ENCODE data around the gene B4GAT1.
"Not testable (repeated sequence)": the region's sequence is repeated elsewhere in the genome, so short reads cannot be mapped to it uniquely, and the experiment has no call there.

B4GAT1 gene

DNA sequence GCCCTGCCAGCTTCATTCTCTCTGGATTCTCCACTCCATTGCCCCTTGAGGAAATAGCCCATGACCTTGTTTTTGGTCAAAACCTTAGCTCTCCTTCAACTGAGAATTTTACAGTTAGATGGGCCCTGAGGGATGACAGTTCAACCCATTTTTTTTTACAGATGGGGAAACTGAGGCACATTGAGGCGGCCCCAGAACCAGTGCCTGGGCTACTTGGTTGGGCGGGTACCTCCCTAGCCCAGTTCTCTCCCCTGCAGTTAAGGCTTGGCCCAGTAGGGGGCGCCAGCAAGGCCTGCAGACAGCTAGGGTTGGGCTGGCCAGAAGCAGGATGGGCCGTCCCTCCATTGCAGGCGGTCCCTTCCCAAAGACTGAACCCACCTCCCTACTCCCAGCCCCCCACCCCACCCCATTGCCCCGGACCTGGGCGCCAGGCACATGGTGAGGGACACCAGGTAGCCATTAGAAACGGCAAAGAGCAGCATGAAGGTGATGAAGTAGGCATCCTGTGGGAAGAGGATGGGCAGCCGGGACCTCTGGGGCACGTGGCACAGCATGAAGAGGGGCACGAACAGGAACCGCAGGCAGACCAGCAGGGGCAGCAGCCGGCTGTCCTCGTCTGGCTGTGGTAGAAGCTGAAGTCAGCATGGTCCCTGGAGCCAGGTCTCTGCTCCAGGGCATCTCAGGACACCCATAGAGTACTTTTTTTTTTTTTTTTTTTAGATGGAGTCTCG, 16.5 kb upstream of the B4GAT1 start:
- DNase-seq (ENCODE audit: low spot score) (peak; percentile 74), FAIRE-seq (no peak)

DNA sequence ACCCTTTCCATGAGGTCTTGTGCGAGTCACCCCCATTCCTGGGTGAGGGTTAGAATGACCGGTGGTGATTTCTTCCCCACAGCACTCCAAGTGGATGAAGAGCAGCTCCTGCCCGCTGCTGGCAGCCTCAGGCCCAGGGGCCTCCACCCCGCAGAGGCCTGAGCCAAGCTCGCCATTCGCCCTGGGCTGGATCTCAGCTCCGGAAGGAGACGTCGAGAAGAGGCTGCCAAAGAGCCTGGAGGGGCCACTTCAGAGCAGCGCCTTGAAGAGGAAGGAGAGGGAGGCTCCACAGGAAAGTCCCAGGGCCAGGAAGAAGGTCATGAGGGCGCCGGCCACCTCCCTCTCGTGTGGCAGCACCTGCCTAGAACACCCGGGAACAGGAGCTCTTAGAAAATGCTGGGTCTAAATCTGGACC, 15.8 kb upstream of the B4GAT1 start:
- peak; percentile 0 for DNase-seq (ENCODE audit: low spot score)
- FAIRE-seq: no peak

DNA sequence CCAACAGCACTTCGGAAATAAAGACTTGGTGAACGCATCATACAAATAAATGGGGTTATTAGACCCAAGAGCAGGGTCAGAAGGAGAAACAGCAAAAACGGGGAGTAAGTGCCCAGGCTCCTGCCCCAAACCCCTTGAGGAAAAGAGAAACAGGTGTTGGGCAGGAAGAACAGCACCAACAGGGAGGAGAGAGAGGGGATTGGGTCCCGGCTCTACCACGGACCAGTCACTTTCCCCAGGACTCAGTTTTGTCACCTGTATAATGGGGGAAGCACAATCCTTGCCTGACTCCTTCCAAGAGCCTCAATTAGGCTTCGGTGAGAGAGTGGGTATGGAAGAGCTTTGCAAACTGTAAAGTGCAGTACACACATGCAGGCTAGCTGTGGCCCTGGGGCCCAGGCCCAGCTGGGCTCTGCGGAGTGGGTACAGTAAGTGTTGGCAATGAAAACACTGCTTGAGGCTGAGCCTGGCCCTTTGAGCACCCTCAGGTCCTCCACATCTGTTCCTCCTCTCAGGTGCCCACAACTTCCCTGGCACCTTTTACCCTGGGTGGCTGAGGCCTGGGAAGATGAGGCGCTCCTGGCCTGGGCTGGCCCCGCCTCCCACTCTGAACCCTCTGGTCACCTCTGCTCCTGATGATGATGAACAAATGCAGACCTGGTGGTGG, 15.2 kb upstream of the B4GAT1 start:
- FAIRE-seq (no peak), DNase-seq (ENCODE audit: low spot score) (no peak)

DNA sequence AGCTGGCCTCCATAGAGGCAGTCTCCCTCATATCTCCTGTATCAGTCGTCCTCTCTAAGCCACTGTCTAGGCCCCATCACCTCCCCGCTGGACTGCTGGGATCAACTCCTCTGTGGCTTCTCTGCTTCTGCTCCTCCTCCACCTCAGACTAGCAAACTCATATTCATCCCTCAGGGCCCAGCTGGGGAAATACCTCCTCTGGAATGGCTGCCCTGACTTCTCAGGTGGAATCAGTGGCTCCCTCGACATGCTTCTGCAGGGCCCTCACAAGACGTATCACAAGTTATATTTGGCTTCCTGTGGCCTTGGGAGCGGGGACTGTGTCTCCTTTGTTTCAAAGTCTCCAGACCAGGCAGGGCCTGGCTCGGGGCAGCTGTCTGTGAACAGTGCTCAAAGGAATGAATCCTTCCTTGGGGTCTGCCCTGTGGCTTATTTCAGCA, 14.1 kb upstream of the B4GAT1 start:
- DNase-seq (ENCODE audit: low spot score) (peak; percentile 2), FAIRE-seq (no peak)

DNA sequence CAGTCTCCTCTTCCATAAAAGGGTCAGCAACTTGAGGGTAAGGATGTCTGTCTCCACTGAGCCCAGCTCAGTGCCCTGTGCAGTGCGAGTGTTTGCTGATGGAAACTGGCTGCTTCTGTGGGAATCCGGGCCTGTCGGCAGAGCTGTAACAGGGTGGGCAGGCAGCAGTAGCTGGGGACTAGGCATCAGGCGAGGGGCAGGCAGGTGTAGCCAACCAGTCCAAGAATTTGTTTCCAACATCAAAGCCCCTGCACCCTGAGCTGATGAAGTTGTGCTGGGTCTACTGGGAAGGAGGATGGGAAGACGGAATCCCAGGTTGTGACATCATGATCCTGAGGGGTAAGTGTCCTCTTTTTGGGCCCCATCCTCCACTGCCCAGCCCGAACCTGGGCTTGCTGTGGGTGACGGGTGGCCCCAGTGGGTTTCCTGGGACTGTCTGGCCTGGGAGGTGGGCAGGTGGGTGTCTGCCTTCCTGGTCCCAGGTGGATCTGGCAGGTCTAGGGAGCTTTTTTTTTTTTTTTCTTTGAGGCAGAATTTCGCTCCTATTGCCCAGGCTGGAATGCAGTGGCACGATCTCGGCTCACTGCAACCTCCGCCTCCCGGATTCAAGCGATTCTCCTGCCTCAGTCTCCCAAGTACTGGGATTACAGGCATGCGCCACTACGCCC, 13.1 kb upstream of the B4GAT1 start:
- FAIRE-seq: no peak
- peak; percentile 2 for DNase-seq (ENCODE audit: low spot score)

- FAIRE-seq (no peak), DNase-seq (ENCODE audit: low spot score) (peak; percentile 11)
Measured at GRCh38 chr11:66359662-66360087, 12.2 kb upstream of the B4GAT1 start.

DNA sequence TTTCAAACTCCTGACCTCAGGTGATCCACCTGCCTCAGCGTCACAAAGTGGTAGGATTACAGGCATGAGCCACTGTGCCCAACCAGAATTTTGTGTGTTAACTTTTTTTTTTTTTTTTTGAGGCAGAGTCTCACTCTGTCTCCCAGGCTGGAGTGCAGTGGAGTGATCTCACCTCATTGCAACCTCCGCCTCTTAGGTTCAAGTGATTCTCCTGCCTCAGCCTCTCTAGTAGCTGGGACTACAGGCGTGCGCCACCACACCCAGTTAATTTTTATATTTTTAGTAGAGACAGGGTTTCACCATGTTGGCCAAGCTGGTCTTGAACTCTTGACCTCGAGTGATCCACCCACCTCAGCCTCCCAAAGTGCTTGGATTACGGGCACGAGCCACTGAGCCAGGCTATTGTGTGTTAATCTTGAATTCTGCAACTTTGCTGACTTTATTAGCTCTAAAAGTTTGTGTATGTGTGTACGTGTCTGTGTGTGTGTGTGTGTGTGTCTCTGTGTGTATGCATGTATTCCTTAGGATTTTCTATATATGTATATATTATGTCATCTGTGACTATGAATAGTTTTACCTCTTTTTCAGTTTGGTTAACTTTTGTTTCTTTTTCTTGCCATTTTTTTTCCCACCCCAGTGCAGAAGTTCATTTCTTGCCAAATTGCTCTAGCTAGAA, 3.3 kb upstream of the B4GAT1 start:
- not testable (repeated sequence) for FAIRE-seq; DNase-seq (ENCODE audit: low spot score)

- FAIRE-seq (no peak), DNase-seq (ENCODE audit: low spot score) (no peak)
Measured at GRCh38 chr11:66349084-66349386, 1.6 kb upstream of the B4GAT1 start.

- FAIRE-seq (no peak), DNase-seq (ENCODE audit: low spot score) (no peak)
Measured at GRCh38 chr11:66346476-66347424, 679 bp downstream of the B4GAT1 start.

GRCh38 chr11:66345316-66345649, 2.1 kb downstream of the B4GAT1 start:
- no peak for FAIRE-seq

GRCh38 chr11:66344550-66345315, 2.7 kb downstream of the B4GAT1 start, which contains the start of gene BRMS1:
Gene BRMS1 (minus strand): TSS chr11:66345104. CDS start chr11:66342234, 2,870 bp downstream.
- no peak for FAIRE-seq
- peak; percentile 95 for DNase-seq (ENCODE audit: low spot score)

More at GRCh38 chr11:66345316-66345649, 2.1 kb downstream of the B4GAT1 start:
- no peak for DNase-seq (ENCODE audit: low spot score)

DNA sequence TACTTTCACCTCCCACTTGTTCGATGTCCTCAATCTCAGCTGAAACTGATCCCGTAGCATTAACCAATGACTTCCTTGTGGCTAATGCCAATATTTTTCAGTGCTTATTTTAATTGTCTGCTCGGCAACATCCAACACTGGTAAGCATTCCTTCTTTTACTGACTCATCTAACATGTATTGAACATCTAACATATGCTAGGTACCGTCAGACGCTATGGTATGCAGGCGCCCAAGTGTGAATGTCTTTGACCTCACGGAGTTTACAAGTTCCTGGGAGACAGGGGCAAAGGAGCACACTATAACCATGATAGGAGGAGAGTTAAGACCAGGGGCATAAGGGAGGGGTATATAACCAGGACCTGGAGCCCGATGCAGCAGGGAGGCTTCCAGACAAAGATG, 4.3 kb downstream of the B4GAT1 start:
- no peak for DNase-seq (ENCODE audit: low spot score)
- no peak for FAIRE-seq

DNA sequence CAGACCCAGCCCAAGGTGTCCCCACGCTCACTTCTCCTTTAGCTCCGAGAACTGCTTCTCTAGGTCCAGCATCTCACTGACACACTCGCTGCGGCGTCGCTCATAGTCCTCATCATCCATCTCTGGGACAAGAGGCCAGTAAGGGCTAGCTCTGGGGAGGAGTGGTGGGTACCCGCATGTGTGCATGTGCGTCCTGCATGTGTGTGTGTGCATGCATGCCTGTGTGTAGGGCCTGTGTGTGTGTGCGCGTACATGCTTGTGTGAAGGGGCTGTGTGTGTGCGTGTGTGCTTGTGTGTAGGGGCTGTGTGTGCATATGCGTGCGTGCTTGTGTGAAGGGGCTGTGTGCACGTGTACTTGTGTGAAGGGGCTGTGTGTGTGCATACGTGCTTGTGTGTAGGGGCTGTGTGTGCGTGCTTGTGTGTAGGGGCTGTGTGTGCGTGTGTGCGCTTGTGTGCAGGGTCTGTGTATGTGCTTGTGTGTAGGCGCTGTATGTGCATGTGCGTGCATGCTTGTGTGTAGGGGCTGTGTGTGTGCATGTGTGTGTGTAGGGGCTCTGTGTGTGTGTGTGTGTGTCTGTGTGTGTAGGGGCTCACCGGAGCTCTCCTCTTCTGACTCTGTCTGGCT, 5.8 kb downstream of the B4GAT1 start:
- no peak for DNase-seq (ENCODE audit: low spot score)
- peak; percentile 75 for FAIRE-seq

GRCh38 chr11:66340596-66341501, 6.6 kb downstream of the B4GAT1 start:
- no peak for FAIRE-seq

GRCh38 chr11:66339686-66340483, 7.5 kb downstream of the B4GAT1 start:
- no peak for FAIRE-seq
- no peak for DNase-seq (ENCODE audit: low spot score)

More at GRCh38 chr11:66340596-66341501, 6.6 kb downstream of the B4GAT1 start:
- DNase-seq (ENCODE audit: low spot score): no peak

DNA sequence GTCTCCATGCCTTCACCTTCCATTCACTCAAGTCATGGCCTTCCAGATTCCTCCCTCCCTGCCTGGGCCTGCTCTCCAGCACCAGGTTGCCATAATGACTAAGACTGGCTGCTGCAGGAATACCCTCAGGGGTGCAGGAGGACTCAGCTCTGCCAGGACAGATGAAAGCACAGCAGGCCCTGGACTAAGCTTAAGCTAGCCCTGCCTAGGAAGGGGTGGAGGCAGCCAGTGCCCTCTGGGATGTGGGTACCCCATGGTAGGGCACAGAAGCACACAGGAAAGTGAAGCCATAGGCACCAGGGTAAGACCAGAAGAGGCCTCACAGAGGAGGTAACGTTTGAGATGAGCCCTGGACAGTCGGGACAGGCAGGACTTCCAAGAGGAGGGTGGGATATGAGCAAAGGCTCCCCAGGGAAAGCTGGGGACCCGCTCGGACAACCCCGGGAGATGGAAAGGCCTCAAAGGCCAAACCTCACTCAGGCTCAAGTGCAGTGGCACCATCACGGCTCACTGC, 8.2 kb downstream of the B4GAT1 start:
- no peak for FAIRE-seq
- DNase-seq (ENCODE audit: low spot score): no peak
